Thyroid gland (tissue), 4 donors: ENCODE results near the gene PYCARD. TPM values are rescaled to one million over a fixed set of nuclear protein-coding genes. Genes with fewer than 3 reads are reported as not detected.

Experiments used
- DNase-seq, 2 donors: peaks; one replicate each; pipeline ENCODE4 v3.0.0-alpha.2; 2019
- H3K27ac ChIP-seq, 3 donors: fragments of 200-600 bp; sonication (generic); 1 replicate in 2 of 3; 2 replicates in 1 of 3; pipeline ENCODE4 v1.5.1; 2016 to 2019; ENCODE audit warnings: mild to moderate bottlenecking in 1 of 3, moderate library complexity in 1 of 3
- H3K27me3 ChIP-seq: fragments of 200-600 bp; sonication (generic); one replicate; pipeline ENCODE4 v1.5.1; 2019
- H3K36me3 ChIP-seq, 2 donors: fragments of 200-600 bp; sonication (generic); one replicate each; pipeline ENCODE4 v1.5.1; 2016 to 2019
- H3K4me1 ChIP-seq, 2 donors: fragments of 200-600 bp; sonication (generic); one replicate each; pipeline ENCODE4 v1.5.1; 2017 to 2019
- H3K4me3 ChIP-seq, 3 donors: fragments of 200-600 bp; sonication (generic); replicated peaks in 1 of 3; 1 replicate in 2 of 3; 2 replicates in 1 of 3; pipeline ENCODE4 v1.5.1; 2016; ENCODE audit warnings: mild to moderate bottlenecking in 1 of 3
- H3K9me3 ChIP-seq: fragments of 200-600 bp; sonication (generic); one replicate; pipeline ENCODE4 v1.5.1; 2017
- POLR2A ChIP-seq, 2 donors: fragments of 450-650 bp; IDR thresholded peaks; one replicate each; pipeline ENCODE4 v1.6.1; 2017; ENCODE audit warnings: antibody characterized with exemption in 2 of 2, mild to moderate bottlenecking in 2 of 2, moderate library complexity in 1 of 2
- WGBS, 2 donors: methylation state at CpG; one replicate each; pipeline ENCODE4 v1.1.5; 2017; 5-methylcytosine and 5-hydroxymethylcytosine counted together
- intact Hi-C: fragments of 100-400 bp; cut with DNase I; formaldehyde crosslinking; loops from one replicate; pipeline ENCODE4 v1.15.1; 2023
- total RNA-seq, 4 donors: library from RNA; depleted of rRNA; stranded (reverse); fragments of >200 nt; gene quantifications; one replicate each; pipeline ENCODE4 v1.2.3, GENCODE V29; 2016
- TF ChIP-seq, protein P1 (sequence below), 6 experiments: fragments of 200-600 bp in 3 of 6; fragments of 450-650 bp in 3 of 6; sonication (generic) in 3 of 6; IDR thresholded peaks; one replicate each; pipeline ENCODE4 v1.5.1; 2016 to 2019; ENCODE audit warnings: antibody characterized with exemption in 6 of 6, mild to moderate bottlenecking in 2 of 6, inconsistent platforms in 1 of 6, moderate library complexity in 1 of 6

Gene PYCARD
- total RNA-seq, 4 donors from 2014 or later = 4.8 to 21.4 (median 12.4) TPM

DNA sequence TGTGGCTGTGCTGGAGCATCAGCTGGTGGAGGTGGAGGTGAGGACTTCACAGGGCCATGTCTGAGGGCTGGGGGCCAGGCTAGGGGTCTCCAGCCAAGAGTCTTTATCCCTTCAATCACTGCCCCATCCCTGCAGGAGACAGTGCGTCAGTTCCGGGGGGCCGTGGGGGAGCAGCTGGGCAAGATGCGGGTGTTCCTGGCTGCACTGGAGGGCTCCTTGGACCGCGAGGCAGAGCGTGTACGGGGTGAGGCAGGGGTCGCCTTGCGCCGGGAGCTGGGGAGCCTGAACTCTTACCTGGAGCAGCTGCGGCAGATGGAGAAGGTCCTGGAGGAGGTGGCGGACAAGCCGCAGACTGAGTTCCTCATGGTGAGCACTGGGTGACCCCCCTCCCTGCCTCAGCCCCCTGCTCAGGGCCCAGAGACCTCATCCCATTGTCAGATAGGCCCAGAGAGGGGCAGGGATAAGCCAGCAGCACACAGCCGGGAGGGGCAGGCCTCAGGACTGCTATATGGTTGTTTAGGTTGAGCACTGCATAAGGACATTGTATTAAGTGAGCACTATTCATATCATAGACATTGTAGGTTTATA, 16.7 kb upstream of the PYCARD start:
- DNase-seq = no peak
- intact Hi-C loops = no loop called here
- no peak for TF ChIP-seq POLR2A (IDR thresholded peaks at IDR 0.05)
- TF ChIP-seq, protein P1, sequence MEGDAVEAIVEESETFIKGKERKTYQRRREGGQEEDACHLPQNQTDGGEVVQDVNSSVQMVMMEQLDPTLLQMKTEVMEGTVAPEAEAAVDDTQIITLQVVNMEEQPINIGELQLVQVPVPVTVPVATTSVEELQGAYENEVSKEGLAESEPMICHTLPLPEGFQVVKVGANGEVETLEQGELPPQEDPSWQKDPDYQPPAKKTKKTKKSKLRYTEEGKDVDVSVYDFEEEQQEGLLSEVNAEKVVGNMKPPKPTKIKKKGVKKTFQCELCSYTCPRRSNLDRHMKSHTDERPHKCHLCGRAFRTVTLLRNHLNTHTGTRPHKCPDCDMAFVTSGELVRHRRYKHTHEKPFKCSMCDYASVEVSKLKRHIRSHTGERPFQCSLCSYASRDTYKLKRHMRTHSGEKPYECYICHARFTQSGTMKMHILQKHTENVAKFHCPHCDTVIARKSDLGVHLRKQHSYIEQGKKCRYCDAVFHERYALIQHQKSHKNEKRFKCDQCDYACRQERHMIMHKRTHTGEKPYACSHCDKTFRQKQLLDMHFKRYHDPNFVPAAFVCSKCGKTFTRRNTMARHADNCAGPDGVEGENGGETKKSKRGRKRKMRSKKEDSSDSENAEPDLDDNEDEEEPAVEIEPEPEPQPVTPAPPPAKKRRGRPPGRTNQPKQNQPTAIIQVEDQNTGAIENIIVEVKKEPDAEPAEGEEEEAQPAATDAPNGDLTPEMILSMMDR (IDR thresholded peaks at IDR 0.05) = no peak
- no peak overlapping the region for H3K4me3 ChIP-seq
- no peak overlapping the region for H3K27ac ChIP-seq
- peaks cover 11% of the 10 kb centered on the region for H3K27me3 ChIP-seq
- peaks cover 21 to 27% of the 10 kb centered on the region in 2 donors for H3K4me1 ChIP-seq
- 87 to 93% methylated on average over 7 to 15 of the region's 15 CpGs for WGBS, 2 donors
- H3K36me3 ChIP-seq = no peaks in the 10 kb centered on the region
- H3K9me3 ChIP-seq = no peaks in the 10 kb centered on the region

DNA sequence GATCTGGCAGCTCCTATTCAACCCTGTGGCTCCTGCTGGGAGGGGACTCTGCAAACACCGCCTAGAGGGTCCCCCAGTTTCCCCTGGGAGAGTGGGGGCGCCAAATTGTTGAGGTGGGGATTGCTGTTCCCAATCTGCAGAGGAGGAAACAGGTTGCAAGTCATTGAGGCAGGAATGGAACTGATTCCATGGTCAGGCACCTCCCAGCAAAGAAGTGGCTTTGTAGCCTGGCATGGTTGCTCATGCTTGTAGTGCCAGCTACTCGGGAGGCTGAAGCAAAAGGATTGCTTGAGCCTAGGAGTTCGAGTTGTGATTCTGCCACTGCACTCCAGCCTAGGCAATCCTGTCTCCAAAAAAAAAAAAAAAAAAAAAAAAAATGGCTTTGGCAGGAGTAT, 14.6 kb upstream of the PYCARD start:
- WGBS, 2 donors = 23 to 26% methylated on average over 4 of the region's 4 CpGs
- intact Hi-C loops = no loop called here
- no peak for TF ChIP-seq POLR2A (IDR thresholded peaks at IDR 0.05)
- TF ChIP-seq, protein P1 (IDR thresholded peaks at IDR 0.05) = no peak
- peak in 1 of 2 donors; percentile 16 for DNase-seq
- Histone ChIP-seq H3K9me3 (no peaks in the 10 kb centered on the region), H3K36me3 (no peaks in the 10 kb centered on the region), H3K27me3 (peaks cover 11% of the 10 kb centered on the region), H3K4me3 (no peak overlapping the region), H3K4me1 (peaks cover 21 to 27% of the 10 kb centered on the region in 2 donors), H3K27ac (no peak overlapping the region)

DNA sequence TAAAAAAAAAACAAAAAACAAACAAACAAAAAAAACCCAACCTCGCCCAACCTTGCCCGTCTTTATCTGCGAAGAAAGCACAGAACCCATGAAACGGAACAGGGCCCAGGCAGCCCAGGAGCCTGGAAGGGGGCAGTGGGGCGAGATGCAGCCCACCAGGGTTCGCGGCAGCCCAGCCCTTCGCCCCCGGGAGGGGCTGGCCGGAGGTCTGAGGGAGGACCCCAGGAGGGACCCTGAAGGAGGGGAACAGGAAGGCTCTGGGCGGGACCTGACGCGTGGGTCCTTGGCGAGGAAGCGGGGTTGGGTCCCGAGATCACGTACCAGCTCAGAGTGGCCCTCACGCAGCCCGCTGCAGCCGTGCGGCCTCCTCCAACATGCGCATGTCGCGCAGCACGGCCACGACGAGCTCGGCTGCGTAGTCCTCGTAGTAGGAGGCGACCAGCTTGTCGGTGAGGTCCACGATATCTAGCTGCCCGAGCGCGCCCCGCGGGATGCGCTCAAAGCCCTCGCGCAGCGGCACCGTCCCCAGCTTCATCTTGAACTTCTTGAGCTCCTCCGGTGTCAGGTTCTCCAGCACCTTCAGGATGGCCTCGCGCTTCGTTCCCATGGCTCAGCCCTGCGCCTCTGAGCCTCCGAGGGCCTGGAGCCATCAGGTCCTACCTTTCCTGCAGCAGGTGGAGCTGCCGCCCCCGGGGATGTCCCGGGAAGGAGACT, 14.0 kb upstream of the PYCARD start, which contains the start of gene PYDC1:
Gene PYDC1, minus strand, starts transcription at position 714 of the 714 bp plus-strand sequence. Its CDS starts 107 bp downstream, at position 607.
- intact Hi-C loops = no loop called here
- Histone ChIP-seq H3K4me1 (peaks cover 21 to 27% of the 10 kb centered on the region in 2 donors), H3K9me3 (no peaks in the 10 kb centered on the region), H3K36me3 (no peaks in the 10 kb centered on the region), H3K4me3 (no peak within 1 kb of the TSS), H3K27ac (no peak within 1 kb of the TSS), H3K27me3 (peaks cover 11% of the 10 kb centered on the region)
- no peak for DNase-seq
- TF ChIP-seq POLR2A (IDR thresholded peaks at IDR 0.05) = no peak
- TF ChIP-seq, protein P1 (IDR thresholded peaks at IDR 0.05) = no peak
- 3 to 11% methylated on average over 11 of the region's 52 CpGs for WGBS, 2 donors

DNA sequence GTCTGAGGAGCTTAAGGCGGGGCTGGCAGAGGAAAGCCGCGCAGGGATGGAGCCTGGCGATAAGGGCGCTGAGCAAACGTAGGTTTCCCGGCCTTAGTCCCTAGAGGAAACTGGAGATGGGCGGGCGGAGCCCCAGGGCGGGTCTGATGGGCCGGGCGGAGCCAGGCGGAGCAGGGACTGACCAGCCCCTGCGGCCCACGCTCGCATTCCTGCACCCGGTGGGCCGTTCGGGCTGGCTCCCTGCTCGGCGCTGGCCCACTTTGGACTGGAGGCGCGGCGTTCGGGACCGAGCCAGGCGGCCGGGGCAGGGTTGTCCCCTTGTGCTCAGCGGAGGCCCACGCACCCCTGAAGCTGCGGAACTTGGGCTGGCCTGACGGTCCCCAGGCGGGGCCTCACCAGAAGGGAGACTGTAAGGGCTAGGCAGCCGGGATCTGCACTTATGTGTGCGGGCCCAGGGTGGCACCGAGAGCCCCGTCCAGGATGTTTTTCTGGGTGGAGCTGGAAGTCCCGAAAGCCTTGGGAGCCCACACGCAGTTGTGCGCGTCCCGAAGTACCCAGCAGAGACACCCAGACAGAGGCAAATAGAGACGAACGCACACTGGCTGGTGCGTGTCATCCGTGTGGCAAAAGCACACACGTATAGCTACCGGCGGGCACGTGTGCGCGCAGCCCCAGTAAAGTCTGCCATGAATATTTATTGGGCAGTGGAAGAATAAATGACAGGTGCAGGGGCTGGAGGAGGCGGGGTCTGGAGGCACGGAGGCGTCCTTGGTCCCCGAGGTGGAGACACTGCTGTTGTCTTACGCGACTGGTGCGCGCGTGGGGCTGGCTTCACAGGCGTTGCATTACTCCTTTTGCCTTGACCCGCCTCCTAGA, 13.0 kb upstream of the PYCARD start:
- Histone ChIP-seq H3K4me1 (peaks cover 21 to 27% of the 10 kb centered on the region in 2 donors), H3K27ac (no peak overlapping the region), H3K36me3 (no peaks in the 10 kb centered on the region), H3K4me3 (peak overlapping the region in 2 of 3 donors; percentile 6 to 25), H3K27me3 (peaks cover 11% of the 10 kb centered on the region), H3K9me3 (no peaks in the 10 kb centered on the region)
- whole genome bisulfite sequencing, 2 donors = 1 to 2% methylated on average over 33 to 34 of the region's 63 CpGs
- no peak for TF ChIP-seq POLR2A (IDR thresholded peaks at IDR 0.05)
- TF ChIP-seq, protein P1 (IDR thresholded peaks at IDR 0.05) = no peak
- intact Hi-C loops = no loop called here
- peak; percentile 74 to 76 for DNase-seq
